GM12872 (cell line): Measurements from ENCODE around the gene MAPK10.

ENCODE experiments used
- CTCF ChIP-seq: IDR thresholded peaks from 3 replicates; pipeline ENCODE4 v1.5.1; 2011; ENCODE audit warnings: low read depth, mild to moderate bottlenecking, low read length, moderate library complexity; ENCODE audit not compliant: insufficient read depth

MAPK10 gene

GRCh38 chr4:86160426-86160825, 199.4 kb downstream of the MAPK10 start:
- no peak for TF ChIP-seq CTCF

GRCh38 chr4:86159216-86159615, 200.6 kb downstream of the MAPK10 start:
- no peak for TF ChIP-seq CTCF

- no peak for TF ChIP-seq CTCF
Observed at GRCh38 chr4:86156531-86156930, 203.3 kb downstream of the MAPK10 start.

GRCh38 chr4:86155766-86156165, 204.1 kb downstream of the MAPK10 start:
- no peak for TF ChIP-seq CTCF

- TF ChIP-seq CTCF: no peak
Observed at GRCh38 chr4:86152454-86152853, 207.4 kb downstream of the MAPK10 start.

GRCh38 chr4:86151196-86151595, 208.7 kb downstream of the MAPK10 start:
- no peak for TF ChIP-seq CTCF

GRCh38 chr4:86141161-86141560, 218.7 kb downstream of the MAPK10 start:
- no peak for TF ChIP-seq CTCF

GRCh38 chr4:86132468-86132867, 227.4 kb downstream of the MAPK10 start:
- TF ChIP-seq CTCF: no peak
